ENCODE measurements around the gene DYNLT1.

DYNLT1 gene

DNA sequence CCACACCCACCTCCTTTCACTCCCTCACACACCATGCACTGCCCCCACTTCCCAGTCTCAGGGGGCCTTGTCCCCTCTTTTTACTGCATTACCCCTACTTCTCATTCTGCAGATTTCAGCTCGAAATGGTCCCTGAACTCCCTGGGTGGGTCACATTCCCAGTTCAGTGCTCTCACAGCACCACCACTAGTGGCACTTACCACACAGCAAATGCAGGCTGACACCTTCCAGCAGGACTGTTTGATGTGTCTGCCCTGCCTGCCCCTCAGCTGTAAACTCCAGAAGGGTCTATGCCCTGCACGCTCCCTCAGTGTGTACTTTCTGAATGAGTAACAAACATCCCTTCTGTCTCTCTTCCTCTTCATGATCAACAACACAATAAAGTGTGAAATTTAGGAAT is 4.0 kb downstream of the DYNLT1 start:
- Histone ChIP-seq H3K4me1 (ENCODE audit: insufficient read depth, poor library complexity, severe bottlenecking) (peaks cover 23% of the 10 kb centered on the region), H3K27me3 (ENCODE audit: insufficient read depth, poor library complexity, severe bottlenecking) (no peaks in the 10 kb centered on the region), H3K4me3 (ENCODE audit: severe bottlenecking) (no peak overlapping the region), H3K36me3 (ENCODE audit: low read depth) (peaks cover 47% of the 10 kb centered on the region), H3K27ac (ENCODE audit: poor library complexity, severe bottlenecking) (no peak overlapping the region), H3K9me3 (ENCODE audit: severe bottlenecking) (no peaks in the 10 kb centered on the region)
- TF ChIP-seq, protein P1, sequence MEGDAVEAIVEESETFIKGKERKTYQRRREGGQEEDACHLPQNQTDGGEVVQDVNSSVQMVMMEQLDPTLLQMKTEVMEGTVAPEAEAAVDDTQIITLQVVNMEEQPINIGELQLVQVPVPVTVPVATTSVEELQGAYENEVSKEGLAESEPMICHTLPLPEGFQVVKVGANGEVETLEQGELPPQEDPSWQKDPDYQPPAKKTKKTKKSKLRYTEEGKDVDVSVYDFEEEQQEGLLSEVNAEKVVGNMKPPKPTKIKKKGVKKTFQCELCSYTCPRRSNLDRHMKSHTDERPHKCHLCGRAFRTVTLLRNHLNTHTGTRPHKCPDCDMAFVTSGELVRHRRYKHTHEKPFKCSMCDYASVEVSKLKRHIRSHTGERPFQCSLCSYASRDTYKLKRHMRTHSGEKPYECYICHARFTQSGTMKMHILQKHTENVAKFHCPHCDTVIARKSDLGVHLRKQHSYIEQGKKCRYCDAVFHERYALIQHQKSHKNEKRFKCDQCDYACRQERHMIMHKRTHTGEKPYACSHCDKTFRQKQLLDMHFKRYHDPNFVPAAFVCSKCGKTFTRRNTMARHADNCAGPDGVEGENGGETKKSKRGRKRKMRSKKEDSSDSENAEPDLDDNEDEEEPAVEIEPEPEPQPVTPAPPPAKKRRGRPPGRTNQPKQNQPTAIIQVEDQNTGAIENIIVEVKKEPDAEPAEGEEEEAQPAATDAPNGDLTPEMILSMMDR (IDR thresholded peaks at IDR 0.05; ENCODE audit: poor library complexity, severe bottlenecking) = no peak
- DNase-seq (ENCODE audit: low spot score) (no peak), ATAC-seq (ENCODE audit: low read depth) (no peak)

DNA sequence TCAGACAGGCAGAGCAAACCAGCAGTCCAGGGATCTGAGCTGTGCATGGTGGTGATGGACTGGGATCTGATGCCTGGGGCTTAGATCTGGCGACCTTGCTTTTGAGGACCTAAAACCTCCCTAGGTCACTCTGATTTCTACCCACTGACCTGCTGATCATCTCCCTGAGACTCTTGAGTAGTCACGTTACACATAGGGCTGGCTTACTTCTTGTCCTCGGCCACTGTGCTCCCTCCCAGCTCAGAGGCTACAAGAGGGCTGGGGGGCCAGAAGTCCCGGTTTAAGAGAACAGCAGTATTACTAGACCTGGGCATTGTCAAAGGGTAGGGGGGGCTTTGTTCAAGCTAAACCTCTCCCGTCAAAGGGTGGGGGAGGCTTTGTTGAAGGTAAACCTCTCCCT is 5.5 kb downstream of the DYNLT1 start:
- peaks cover 19% of the 10 kb centered on the region for H3K4me1 ChIP-seq (ENCODE audit: insufficient read depth, poor library complexity, severe bottlenecking)
- peaks cover 62% of the 10 kb centered on the region for H3K36me3 ChIP-seq (ENCODE audit: low read depth)
- no peak overlapping the region for H3K27ac ChIP-seq (ENCODE audit: poor library complexity, severe bottlenecking)
- no peaks in the 10 kb centered on the region for H3K9me3 ChIP-seq (ENCODE audit: severe bottlenecking)
- no peak for ATAC-seq (ENCODE audit: low read depth)
- no peaks in the 10 kb centered on the region for H3K27me3 ChIP-seq (ENCODE audit: insufficient read depth, poor library complexity, severe bottlenecking)
- no peak overlapping the region for H3K4me3 ChIP-seq (ENCODE audit: severe bottlenecking)
- DNase-seq (ENCODE audit: low spot score) = no peak
- TF ChIP-seq, protein P1 (IDR thresholded peaks at IDR 0.05; ENCODE audit: poor library complexity, severe bottlenecking) = no peak

DNA sequence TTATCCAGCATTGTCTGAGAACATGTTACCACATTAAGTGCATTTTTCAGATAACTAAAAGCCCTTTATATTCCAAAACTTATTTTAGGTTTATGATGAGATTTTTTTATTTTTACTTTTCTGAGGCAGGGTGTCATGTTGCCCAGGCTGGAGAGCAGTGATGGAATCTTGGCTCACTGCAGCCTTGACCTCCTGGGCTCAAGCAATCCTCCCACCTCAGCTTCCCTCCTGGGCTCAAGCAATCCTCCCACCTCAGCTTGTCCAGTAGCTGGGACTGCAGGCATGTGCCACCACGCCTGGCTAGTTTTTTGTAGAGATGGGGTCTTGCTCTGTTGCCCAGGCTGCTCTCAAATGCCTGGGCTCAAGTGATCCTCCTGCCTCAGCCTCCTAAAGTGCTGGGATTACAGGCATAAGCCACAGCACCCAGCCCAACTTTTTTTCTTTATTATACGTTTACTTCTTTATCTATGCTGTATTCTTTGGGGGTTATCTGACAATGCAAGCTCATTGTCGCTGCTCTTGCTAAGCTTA is 6.2 kb downstream of the DYNLT1 start:
- ATAC-seq (ENCODE audit: low read depth) (no peak), DNase-seq (ENCODE audit: low spot score) (no peak)
- peaks cover 68% of the 10 kb centered on the region for H3K36me3 ChIP-seq (ENCODE audit: low read depth)
- H3K9me3 ChIP-seq (ENCODE audit: severe bottlenecking) = no peaks in the 10 kb centered on the region
- H3K4me3 ChIP-seq (ENCODE audit: severe bottlenecking) = no peak overlapping the region
- TF ChIP-seq, protein P1 (IDR thresholded peaks at IDR 0.05; ENCODE audit: poor library complexity, severe bottlenecking) = no peak
- H3K27ac ChIP-seq (ENCODE audit: poor library complexity, severe bottlenecking) = no peak overlapping the region
- no peaks in the 10 kb centered on the region for H3K27me3 ChIP-seq (ENCODE audit: insufficient read depth, poor library complexity, severe bottlenecking)
- H3K4me1 ChIP-seq (ENCODE audit: insufficient read depth, poor library complexity, severe bottlenecking) = peaks cover 18% of the 10 kb centered on the region

DNA sequence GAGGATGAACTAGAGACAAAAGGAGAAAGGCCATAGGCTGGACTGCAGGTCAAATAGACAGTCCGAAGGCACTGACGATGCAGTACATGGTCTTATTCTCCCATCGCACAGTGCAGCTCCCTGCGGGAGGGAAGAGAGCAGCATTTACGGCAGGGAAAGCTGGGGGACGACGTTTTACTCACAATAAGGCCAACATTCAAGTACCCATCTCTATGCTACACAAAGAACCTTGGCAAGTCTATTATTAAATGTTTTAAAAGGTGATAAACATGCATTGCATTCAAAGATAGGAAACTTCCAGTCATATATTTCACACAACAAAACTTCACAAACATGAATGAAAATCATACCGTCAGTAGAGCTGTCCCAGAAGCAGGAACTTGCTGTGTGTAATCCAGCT is 7.8 kb downstream of the DYNLT1 start:
- peaks cover 82% of the 10 kb centered on the region for H3K36me3 ChIP-seq (ENCODE audit: low read depth)
- H3K27ac ChIP-seq (ENCODE audit: poor library complexity, severe bottlenecking) = no peak overlapping the region
- H3K4me3 ChIP-seq (ENCODE audit: severe bottlenecking) = no peak overlapping the region
- TF ChIP-seq, protein P1 (IDR thresholded peaks at IDR 0.05; ENCODE audit: poor library complexity, severe bottlenecking) = no peak
- ATAC-seq (ENCODE audit: low read depth) (no peak), DNase-seq (ENCODE audit: low spot score) (no peak)
- peaks cover 12% of the 10 kb centered on the region for H3K4me1 ChIP-seq (ENCODE audit: insufficient read depth, poor library complexity, severe bottlenecking)
- H3K27me3 ChIP-seq (ENCODE audit: insufficient read depth, poor library complexity, severe bottlenecking) = no peaks in the 10 kb centered on the region
- H3K9me3 ChIP-seq (ENCODE audit: severe bottlenecking) = no peaks in the 10 kb centered on the region

DNA sequence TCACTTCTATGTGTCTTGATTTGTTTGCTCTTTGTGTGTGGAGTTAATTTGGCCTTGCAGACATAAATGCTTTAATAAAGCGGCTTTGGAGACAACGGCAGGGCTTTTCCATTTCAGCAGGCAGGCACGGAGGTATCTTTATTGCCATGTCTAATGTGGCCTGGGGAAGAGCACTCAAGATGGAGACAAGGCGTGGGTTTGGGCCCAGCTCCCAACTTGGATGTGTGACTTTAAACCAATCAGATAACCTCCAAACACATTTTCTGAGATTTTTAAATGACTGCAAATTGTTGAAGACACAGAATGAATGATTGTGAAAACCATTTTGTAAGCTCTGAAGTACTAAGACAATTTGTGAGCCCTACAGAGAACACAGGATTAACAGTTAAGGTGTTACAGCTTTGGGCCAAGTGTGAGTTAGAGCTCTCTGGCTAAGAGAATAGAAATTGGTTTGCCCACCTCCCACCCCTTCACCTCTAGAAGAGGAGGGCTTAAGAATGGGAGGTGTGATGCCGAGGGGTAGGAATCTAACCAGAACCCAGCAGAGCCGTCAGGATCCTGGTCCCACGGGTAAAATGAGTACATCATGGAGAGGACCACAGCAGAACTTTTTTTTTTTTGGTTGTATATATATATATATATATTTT is 9.0 kb downstream of the DYNLT1 start:
- TF ChIP-seq, protein P1 (IDR thresholded peaks at IDR 0.05; ENCODE audit: poor library complexity, severe bottlenecking) = no peak
- Histone ChIP-seq H3K27me3 (ENCODE audit: insufficient read depth, poor library complexity, severe bottlenecking) (no peaks in the 10 kb centered on the region), H3K4me1 (ENCODE audit: insufficient read depth, poor library complexity, severe bottlenecking) (peaks cover 9% of the 10 kb centered on the region), H3K4me3 (ENCODE audit: severe bottlenecking) (no peak overlapping the region), H3K9me3 (ENCODE audit: severe bottlenecking) (no peaks in the 10 kb centered on the region), H3K27ac (ENCODE audit: poor library complexity, severe bottlenecking) (no peak overlapping the region), H3K36me3 (ENCODE audit: low read depth) (peaks cover 81% of the 10 kb centered on the region)
- ATAC-seq (ENCODE audit: low read depth) (no peak; the same call in 2 of the 3 replicates), DNase-seq (ENCODE audit: low spot score) (no peak)

All from RWPE2 (cell line).